T-helper 17 cell (primary cell): Measurements from ENCODE around the gene ST6GALNAC1. TPM values are rescaled to one million over a fixed set of nuclear protein-coding genes. Genes with fewer than 3 reads are reported as not detected.

ENCODE experiments used
- ATAC-seq: fragments of 150-1000 bp; cut with Tn5 transposase; 2 replicates; pipeline ENCODE4 v1.10.0; 2021; ENCODE audit warnings: mild to moderate bottlenecking, moderate library complexity
- DNase-seq, 3 donors: peaks; one replicate each; pipeline versions ENCODE4 v3.0.0 to v3.0.0-alpha.2; 2020 to 2021
- H3K9me3 ChIP-seq: one replicate; pipeline ENCODE4 v1.7.0; 2013; ENCODE audit warnings: low read length, mild to moderate bottlenecking; ENCODE audit not compliant: control insufficient read depth, poor library complexity, severe bottlenecking
- H3K27ac Mint-ChIP-seq: one replicate; pipeline ENCODE4 v1.8.0; 2022; ENCODE audit warnings: mild to moderate bottlenecking, moderate library complexity, mixed read lengths
- H3K27me3 Mint-ChIP-seq: one replicate; pipeline ENCODE4 v1.8.0; 2022; ENCODE audit warnings: mixed read lengths
- H3K36me3 Mint-ChIP-seq: one replicate; pipeline ENCODE4 v1.8.0; 2022; ENCODE audit warnings: low read depth, mixed read lengths
- H3K4me1 Mint-ChIP-seq: one replicate; pipeline ENCODE4 v1.8.0; 2022; ENCODE audit warnings: mild to moderate bottlenecking, mixed read lengths
- H3K4me3 Mint-ChIP-seq: one replicate; pipeline ENCODE4 v1.8.0; 2022; ENCODE audit warnings: mild to moderate bottlenecking, moderate library complexity, mixed read lengths
- total RNA-seq, 4 donors: library from RNA in 2 of 4; stranded (reverse) in 2 of 4; gene quantifications; one replicate each; pipeline ENCODE4 v1.2.3 and lab custom pipeline; 2022 to 2026

ST6GALNAC1 gene
- total RNA-seq, 2 donors from 2014 or later = 4.1 to 8.4 TPM

DNA sequence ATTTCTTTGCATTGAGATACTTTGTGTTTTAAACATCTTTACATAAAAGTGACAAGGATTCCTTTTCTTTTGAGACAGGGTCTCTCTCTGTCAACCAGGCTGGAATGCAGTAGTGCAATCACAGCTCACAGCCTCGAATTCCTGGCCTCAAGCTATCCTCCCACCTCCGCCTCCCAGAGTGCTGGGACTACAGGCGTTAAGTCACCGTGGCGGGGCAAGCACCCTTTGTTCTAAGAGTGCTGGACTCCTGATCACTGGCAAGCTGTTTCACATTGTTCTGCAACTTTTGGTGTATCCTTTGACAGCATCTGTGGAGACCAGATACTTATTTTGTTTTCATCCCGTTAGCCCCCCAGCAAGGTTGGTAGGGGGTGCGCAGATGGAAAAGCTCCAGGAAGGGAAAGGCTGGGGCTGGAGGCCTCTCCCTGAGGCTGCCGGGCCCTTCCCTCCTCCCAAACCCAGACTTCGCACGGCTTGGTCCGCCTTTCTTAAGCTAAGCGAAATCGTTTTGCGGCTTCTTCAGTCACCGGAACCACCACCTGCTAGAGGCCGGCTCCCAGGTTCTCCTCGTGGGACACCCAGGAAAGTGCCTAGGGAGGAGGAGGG is 59.0 kb downstream of the ST6GALNAC1 start:
- Mint-ChIP-seq H3K27ac (peak overlapping the region; percentile 16), H3K4me3 (peak overlapping the region; percentile 79), H3K27me3 (peaks cover 42% of the 10 kb centered on the region), H3K36me3 (peaks cover 5% of the 10 kb centered on the region), H3K4me1 (peaks cover 3% of the 10 kb centered on the region)
- DNase-seq (no peak), ATAC-seq (no peak)
- no peaks in the 10 kb centered on the region for H3K9me3 ChIP-seq

DNA sequence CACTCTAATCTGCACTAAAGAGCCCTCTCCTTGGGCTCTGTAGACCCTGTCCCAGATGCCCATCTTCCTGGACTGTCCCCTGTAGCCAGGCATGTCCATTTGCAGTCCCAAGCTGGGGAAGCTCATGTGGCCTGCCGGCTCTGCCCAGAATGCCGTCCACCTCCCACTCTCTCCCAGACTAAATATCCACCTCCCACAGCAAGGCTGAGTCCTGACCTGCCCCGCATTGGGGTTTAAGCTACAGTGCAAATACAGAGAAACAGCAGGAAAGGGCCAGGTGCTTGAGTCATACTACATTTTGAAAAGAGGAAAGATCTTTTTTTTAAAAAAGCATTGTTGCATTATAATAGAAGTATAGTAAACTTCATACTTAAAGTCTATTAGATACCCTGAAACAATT is 60.9 kb downstream of the ST6GALNAC1 start:
- no peak for DNase-seq
- peaks cover 26% of the 10 kb centered on the region for H3K27me3 Mint-ChIP-seq

GRCh38 chr17:76581515-76581914 is 62.0 kb downstream of the ST6GALNAC1 start:
- no peaks in the 10 kb centered on the region for H3K4me1 Mint-ChIP-seq

More for the DNA sequence above, 60.9 kb downstream of the ST6GALNAC1 start:
- H3K27ac Mint-ChIP-seq = no peak overlapping the region
- no peaks in the 10 kb centered on the region for H3K9me3 ChIP-seq
- no peak for ATAC-seq
- no peak overlapping the region for H3K4me3 Mint-ChIP-seq
- peaks cover 3% of the 10 kb centered on the region for H3K4me1 Mint-ChIP-seq
- no peaks in the 10 kb centered on the region for H3K36me3 Mint-ChIP-seq

DNA sequence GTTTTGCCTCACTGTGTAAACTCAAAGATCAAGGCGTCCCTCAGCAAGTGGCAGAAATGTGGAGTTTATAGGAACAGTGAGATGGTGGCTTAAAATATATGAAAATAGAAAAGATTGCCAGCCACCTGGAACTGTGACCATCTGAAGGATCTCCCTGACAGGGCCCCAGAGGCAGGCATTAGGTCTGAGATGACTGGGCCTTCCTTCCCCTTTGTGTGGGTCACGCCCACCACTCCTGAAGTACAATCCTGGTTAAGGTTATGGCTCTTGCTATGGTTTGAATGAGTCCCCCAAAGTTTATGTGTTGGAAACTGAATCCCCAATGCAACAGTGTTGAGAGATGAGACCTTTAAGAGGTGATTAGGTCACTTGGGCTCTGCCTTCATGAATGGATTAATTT is 64.3 kb downstream of the ST6GALNAC1 start:
- DNase-seq = no peak
- H3K27ac Mint-ChIP-seq = peak overlapping the region; percentile 81
- H3K36me3 Mint-ChIP-seq = no peaks in the 10 kb centered on the region
- peaks cover 10% of the 10 kb centered on the region for H3K27me3 Mint-ChIP-seq
- H3K4me1 Mint-ChIP-seq = peaks cover 5% of the 10 kb centered on the region
- H3K4me3 Mint-ChIP-seq = no peak overlapping the region
- ATAC-seq = no peak
- no peaks in the 10 kb centered on the region for H3K9me3 ChIP-seq

More at GRCh38 chr17:76581515-76581914, 62.0 kb downstream of the ST6GALNAC1 start:
- H3K9me3 ChIP-seq = no peaks in the 10 kb centered on the region
- ATAC-seq (no peak), DNase-seq (no peak)
- H3K27me3 Mint-ChIP-seq = peaks cover 16% of the 10 kb centered on the region
- no peaks in the 10 kb centered on the region for H3K36me3 Mint-ChIP-seq
- H3K4me3 Mint-ChIP-seq = no peak overlapping the region
- no peak overlapping the region for H3K27ac Mint-ChIP-seq

GRCh38 chr17:76578376-76578775 is 65.2 kb downstream of the ST6GALNAC1 start:
- H3K9me3 ChIP-seq = no peaks in the 10 kb centered on the region
- H3K4me1 Mint-ChIP-seq = peaks cover 7% of the 10 kb centered on the region
- ATAC-seq = no peak
- no peak for DNase-seq
- H3K27ac Mint-ChIP-seq = no peak overlapping the region
- H3K36me3 Mint-ChIP-seq = no peaks in the 10 kb centered on the region
- H3K27me3 Mint-ChIP-seq = peaks cover 7% of the 10 kb centered on the region
- no peak overlapping the region for H3K4me3 Mint-ChIP-seq

- DNase-seq (no peak), ATAC-seq (no peak)
- H3K36me3 Mint-ChIP-seq = no peaks in the 10 kb centered on the region
- H3K27me3 Mint-ChIP-seq = peaks cover 5% of the 10 kb centered on the region
- H3K4me3 Mint-ChIP-seq = no peak overlapping the region
- no peak overlapping the region for H3K27ac Mint-ChIP-seq
- H3K4me1 Mint-ChIP-seq = peaks cover 7% of the 10 kb centered on the region
- no peaks in the 10 kb centered on the region for H3K9me3 ChIP-seq
These were observed 65.7 kb downstream of the ST6GALNAC1 start for GRCh38 chr17:76577876-76578275.

DNA sequence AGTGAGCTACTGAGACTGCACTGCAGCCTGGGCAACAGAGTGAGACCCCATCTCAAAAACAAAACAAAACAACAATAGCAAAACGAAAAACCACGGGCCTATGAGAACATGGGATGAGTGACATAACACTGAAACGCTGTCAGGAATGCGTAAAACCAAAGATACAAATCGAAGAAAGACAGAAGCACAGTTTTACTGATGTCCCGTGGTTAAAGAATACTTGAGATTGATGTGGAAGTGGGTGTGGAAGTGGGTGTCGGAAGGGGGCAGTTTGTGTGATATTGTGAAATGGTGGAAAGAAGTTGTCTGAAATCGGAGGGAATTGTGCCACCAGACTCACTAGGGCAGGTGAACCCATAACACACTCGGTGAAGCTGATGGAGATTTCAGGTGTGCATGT is 67.4 kb downstream of the ST6GALNAC1 start:
- Mint-ChIP-seq H3K36me3 (no peaks in the 10 kb centered on the region), H3K27me3 (no peaks in the 10 kb centered on the region), H3K4me1 (peaks cover 7% of the 10 kb centered on the region), H3K4me3 (no peak overlapping the region), H3K27ac (no peak overlapping the region)
- DNase-seq (no peak), ATAC-seq (no peak)
- no peaks in the 10 kb centered on the region for H3K9me3 ChIP-seq

DNA sequence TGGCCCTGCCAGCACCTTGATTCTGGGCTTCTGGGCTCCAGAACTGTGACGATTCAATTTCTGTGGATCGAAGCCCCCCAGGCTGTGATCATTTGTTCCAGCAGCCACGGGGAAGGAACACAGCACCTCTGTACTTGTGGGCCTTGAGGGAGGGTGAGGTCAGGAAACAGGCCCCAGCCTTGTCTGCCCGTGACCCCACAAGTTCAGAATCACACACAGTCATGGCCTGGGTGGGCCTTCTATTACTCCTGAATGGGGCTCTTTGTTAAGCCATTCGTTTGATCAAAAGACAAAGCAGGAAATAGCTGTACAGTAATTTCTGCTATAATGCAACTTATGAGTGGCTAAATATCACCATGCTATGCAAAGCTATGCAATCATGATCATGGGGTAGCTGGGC is 68.0 kb downstream of the ST6GALNAC1 start:
- H3K4me3 Mint-ChIP-seq = no peak overlapping the region
- no peak for DNase-seq
- peaks cover 7% of the 10 kb centered on the region for H3K4me1 Mint-ChIP-seq
- no peaks in the 10 kb centered on the region for H3K9me3 ChIP-seq
- no peak overlapping the region for H3K27ac Mint-ChIP-seq
- no peaks in the 10 kb centered on the region for H3K27me3 Mint-ChIP-seq
- H3K36me3 Mint-ChIP-seq = no peaks in the 10 kb centered on the region
- ATAC-seq = no peak

Other genes with a start within 250 kb of the ST6GALNAC1 start
- 10 to 100 TPM; 29.1 to 38.9 TPM for gene UBE2O, start 190.6 kb downstream of the ST6GALNAC1 start, total RNA-seq
- gene AANAT, start 176.2 kb downstream of the ST6GALNAC1 start, total RNA-seq = not detected
- gene RHBDF2, start 142.3 kb downstream of the ST6GALNAC1 start, total RNA-seq = 10 to 100 TPM; 38.3 to 48.7 TPM
- not detected for gene CYGB, start 106.0 kb downstream of the ST6GALNAC1 start, total RNA-seq
- gene PRCD, start 103.7 kb downstream of the ST6GALNAC1 start, total RNA-seq = 1 to 10 TPM in 1 of 2 donors, not detected in 1; 1.1 TPM
- gene ST6GALNAC2, start 57.9 kb downstream of the ST6GALNAC1 start, total RNA-seq = 1 to 10 TPM in 1 of 2 donors, under 1 TPM in 1; 0.68 to 2.2 TPM
- 1 to 10 TPM; 5.7 to 8.0 TPM for gene MXRA7, start 67.2 kb upstream of the ST6GALNAC1 start, total RNA-seq
- 100 to 1,000 TPM; 124 to 137 TPM for gene JMJD6, start 82.8 kb upstream of the ST6GALNAC1 start, total RNA-seq
- gene METTL23, start 83.1 kb upstream of the ST6GALNAC1 start, total RNA-seq = 10 to 100 TPM; 35.1 to 36.2 TPM
- gene SRSF2, start 93.6 kb upstream of the ST6GALNAC1 start, total RNA-seq = 100 to 1,000 TPM; 351 to 393 TPM
- 10 to 100 TPM; 29.4 to 36.7 TPM for gene MFSD11, start 94.4 kb upstream of the ST6GALNAC1 start, total RNA-seq
- gene MGAT5B, start 224.6 kb upstream of the ST6GALNAC1 start, total RNA-seq = 1 to 10 TPM in 1 of 2 donors, under 1 TPM in 1; 0.55 to 1.4 TPM